Keratinocyte (primary cell): ENCODE data around the gene NRP1. TPM values are rescaled to one million over a fixed set of nuclear protein-coding genes. Genes with fewer than 3 reads are reported as not detected.

Source experiments
- DNase-seq: peaks from one replicate; pipeline ENCODE4 v3.0.0-alpha.2; 2011; ENCODE audit warnings: low read depth, missing footprints, low spot score
- FAIRE-seq: peaks from 2 replicates; lab custom pipeline; 2011; peaks lifted over from hg19 to GRCh38; lab: Jason Lieb, UNC
- H2AFZ ChIP-seq: 2 replicates; pipeline ENCODE4 v1.6.0; 2012; ENCODE audit warnings: low read length, control low read depth, inconsistent platforms; ENCODE audit not compliant: control insufficient read depth
- H3K27ac ChIP-seq: 2 replicates; pipeline ENCODE4 v1.5.1; 2011; ENCODE audit warnings: low read length; ENCODE audit not compliant: control insufficient read depth, insufficient read depth
- H3K27me3 ChIP-seq: 3 replicates; pipeline ENCODE4 v1.6.0; 2011; ENCODE audit warnings: low read length; ENCODE audit not compliant: control insufficient read depth, insufficient read depth; ENCODE audit errors: extremely low read depth
- H3K36me3 ChIP-seq, 2 experiments: 2 replicates in 1 of 2; 3 replicates in 1 of 2; pipeline ENCODE4 v1.5.1; 2011; ENCODE audit warnings: low read length in 2 of 2, mild to moderate bottlenecking in 1 of 2; ENCODE audit not compliant: control insufficient read depth in 2 of 2, insufficient read depth in 2 of 2; ENCODE audit errors: extremely low read depth in 1 of 2
- H3K4me1 ChIP-seq: 3 replicates; pipeline ENCODE4 v1.5.1; 2011; ENCODE audit warnings: low read length; ENCODE audit not compliant: control insufficient read depth, insufficient read depth; ENCODE audit errors: extremely low read depth
- H3K4me2 ChIP-seq: 3 replicates; pipeline ENCODE4 v1.6.0; 2011; ENCODE audit warnings: low read depth, low read length; ENCODE audit not compliant: control insufficient read depth, insufficient read depth; ENCODE audit errors: extremely low read depth
- H3K4me3 ChIP-seq, 3 experiments: fragments of 200-600 bp in 1 of 3; sonication (generic) in 1 of 3; 2 replicates in 2 of 3; 3 replicates in 1 of 3; pipeline ENCODE4 v1.5.1; 2011 to 2016; ENCODE audit warnings: low read length in 3 of 3, mild to moderate bottlenecking in 3 of 3, control low read depth in 2 of 3, inconsistent platforms in 1 of 3, low read depth in 1 of 3, mixed read lengths in 1 of 3, mixed run types in 1 of 3, moderate library complexity in 1 of 3; ENCODE audit not compliant: control insufficient read depth in 2 of 3, insufficient read depth in 2 of 3; ENCODE audit errors: extremely low read depth in 1 of 3
- H3K79me2 ChIP-seq: 2 replicates; pipeline ENCODE4 v1.6.0; 2012; ENCODE audit warnings: low read length; ENCODE audit not compliant: control insufficient read depth, insufficient read depth
- H3K9ac ChIP-seq: 3 replicates; pipeline ENCODE4 v1.6.0; 2011; ENCODE audit warnings: low read length; ENCODE audit not compliant: control insufficient read depth, insufficient read depth; ENCODE audit errors: extremely low read depth
- H3K9me1 ChIP-seq: 3 replicates; pipeline ENCODE4 v1.6.0; 2011; ENCODE audit warnings: low read length; ENCODE audit not compliant: control insufficient read depth, insufficient read depth; ENCODE audit errors: extremely low read depth
- H3K9me3 ChIP-seq: 2 replicates; pipeline ENCODE4 v1.5.1; 2012; ENCODE audit warnings: low read depth, low read length; ENCODE audit not compliant: control insufficient read depth
- H4K20me1 ChIP-seq: 3 replicates; pipeline ENCODE4 v1.6.0; 2011; ENCODE audit warnings: low read length; ENCODE audit not compliant: control insufficient read depth, insufficient read depth; ENCODE audit errors: extremely low read depth
- EZH2 ChIP-seq: IDR thresholded peaks from one replicate; pipeline ENCODE4 v1.6.1; 2012; ENCODE audit warnings: inconsistent platforms, mild to moderate bottlenecking, low read length, moderate library complexity
- dilution Hi-C: fragments of 300-500 bp; cut with MboI; formaldehyde crosslinking; loops from one replicate; pipeline ENCODE4 v1.7.0; 2020; ENCODE audit warnings: low sequenced_read_pairs; ENCODE audit not compliant: extremely low pct_ligation_motif_present
- polyA plus RNA-seq, 5 experiments: library from polyadenylated mRNA; depleted of rRNA in 3 of 5; stranded (reverse) in 3 of 5; stranded (forward) in 1 of 5; unstranded in 1 of 5; fragments of >200 nt; gene quantifications; 1 replicate in 1 of 5; 2 replicates in 3 of 5; 3 replicates in 1 of 5; pipeline versions ENCODE4 v1.2.1 to v1.2.3, GENCODE V29; 2011 to 2012; ENCODE audit warnings: missing spikeins in 2 of 5, low read depth in 1 of 5, low replicate concordance in 1 of 5
- TF ChIP-seq, protein P1 (sequence below), 3 experiments: IDR thresholded peaks in 1 of 3; conservative IDR thresholded peaks in 1 of 3; optimal IDR thresholded peaks in 1 of 3; 2 replicates in 2 of 3; 3 replicates in 1 of 3; pipeline versions ENCODE3 to v1.5.1; 2011; ENCODE audit warnings: low read length in 3 of 3, mild to moderate bottlenecking in 3 of 3, moderate library complexity in 2 of 3, control low read depth in 1 of 3, inconsistent platforms in 1 of 3; ENCODE audit not compliant: insufficient read depth in 2 of 3; ENCODE audit errors: extremely low read depth in 1 of 3

NRP1 gene
- polyA plus RNA-seq, 1 donor (not counting 4 experiments of a cell fraction or from before 2014, with no cell fraction given), result 36.2 TPM

DNA sequence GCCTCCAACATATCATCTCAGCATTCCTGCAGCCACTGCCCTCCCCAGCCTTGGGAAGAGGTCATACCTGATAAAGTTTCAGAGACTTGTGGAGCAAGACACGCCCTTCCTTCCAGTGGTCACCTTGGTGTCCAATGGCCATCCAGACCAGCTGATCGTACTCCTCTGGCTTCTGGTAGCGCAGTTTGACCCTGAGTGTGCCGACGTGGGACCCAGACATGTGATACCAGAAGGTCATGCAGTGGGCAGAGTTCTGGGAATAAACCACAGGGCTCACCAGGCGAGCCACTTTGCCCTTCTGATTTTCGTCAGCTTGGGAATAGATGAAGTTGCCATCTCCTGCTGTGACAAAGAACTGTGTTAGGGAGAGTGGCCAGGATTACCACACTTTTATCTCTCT lies 148.3 kb downstream of the NRP1 start:
- no peaks in the 10 kb centered on the region for H4K20me1 ChIP-seq
- H3K79me2 ChIP-seq, result no peaks in the 10 kb centered on the region
- no peak overlapping the region for H2AFZ ChIP-seq
- FAIRE-seq (no peak), DNase-seq (no peak)
- no peak overlapping the region for H3K27ac ChIP-seq
- H3K4me1 ChIP-seq, result no peaks in the 10 kb centered on the region
- no peak for TF ChIP-seq EZH2
- TF ChIP-seq, protein P1, sequence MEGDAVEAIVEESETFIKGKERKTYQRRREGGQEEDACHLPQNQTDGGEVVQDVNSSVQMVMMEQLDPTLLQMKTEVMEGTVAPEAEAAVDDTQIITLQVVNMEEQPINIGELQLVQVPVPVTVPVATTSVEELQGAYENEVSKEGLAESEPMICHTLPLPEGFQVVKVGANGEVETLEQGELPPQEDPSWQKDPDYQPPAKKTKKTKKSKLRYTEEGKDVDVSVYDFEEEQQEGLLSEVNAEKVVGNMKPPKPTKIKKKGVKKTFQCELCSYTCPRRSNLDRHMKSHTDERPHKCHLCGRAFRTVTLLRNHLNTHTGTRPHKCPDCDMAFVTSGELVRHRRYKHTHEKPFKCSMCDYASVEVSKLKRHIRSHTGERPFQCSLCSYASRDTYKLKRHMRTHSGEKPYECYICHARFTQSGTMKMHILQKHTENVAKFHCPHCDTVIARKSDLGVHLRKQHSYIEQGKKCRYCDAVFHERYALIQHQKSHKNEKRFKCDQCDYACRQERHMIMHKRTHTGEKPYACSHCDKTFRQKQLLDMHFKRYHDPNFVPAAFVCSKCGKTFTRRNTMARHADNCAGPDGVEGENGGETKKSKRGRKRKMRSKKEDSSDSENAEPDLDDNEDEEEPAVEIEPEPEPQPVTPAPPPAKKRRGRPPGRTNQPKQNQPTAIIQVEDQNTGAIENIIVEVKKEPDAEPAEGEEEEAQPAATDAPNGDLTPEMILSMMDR (optimal IDR thresholded peaks at IDR 0.05 in 1 of 3, IDR thresholded peaks at IDR 0.05 in 1 of 3, conservative IDR thresholded peaks at IDR 0.05 in 1 of 3; ENCODE audit: extremely low read depth in 1 of 3, insufficient read depth in 2 of 3, low read length in 3 of 3), result no peak
- no peaks in the 10 kb centered on the region for H3K27me3 ChIP-seq
- peaks cover 3 to 17% of the 10 kb centered on the region in 2 experiments for H3K36me3 ChIP-seq
- no peak overlapping the region for H3K4me2 ChIP-seq
- no peaks in the 10 kb centered on the region for H3K9me1 ChIP-seq
- H3K9me3 ChIP-seq, result no peaks in the 10 kb centered on the region
- no peak overlapping the region for H3K4me3 ChIP-seq
- no peak overlapping the region for H3K9ac ChIP-seq
- dilution Hi-C loops, result no loop called here

DNA sequence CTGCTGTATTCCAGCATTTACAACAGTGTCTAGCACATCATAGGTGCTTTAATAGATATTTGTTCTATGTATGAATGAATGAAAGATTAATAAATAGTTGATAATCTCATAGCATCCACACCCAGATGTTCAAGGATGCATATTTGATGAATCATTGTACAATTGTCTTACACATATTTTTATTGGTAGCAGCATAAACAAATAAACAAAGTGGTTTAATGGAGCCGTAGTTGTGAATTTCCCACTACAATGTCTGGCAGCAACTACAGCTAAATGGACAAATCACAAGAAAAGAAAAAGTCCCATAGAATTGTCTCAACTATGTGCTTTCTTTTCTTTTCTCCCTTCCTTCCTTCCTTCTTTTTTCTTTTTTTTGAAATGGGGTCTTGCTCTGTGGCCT lies 150.8 kb downstream of the NRP1 start:
- Histone ChIP-seq H3K27ac (no peak overlapping the region), H2AFZ (no peak overlapping the region), H3K36me3 (peaks cover 8 to 30% of the 10 kb centered on the region in 2 experiments)

More for the DNA sequence above, 150.8 kb downstream of the NRP1 start:
- no peaks in the 10 kb centered on the region for H4K20me1 ChIP-seq
- H3K9me3 ChIP-seq, result no peaks in the 10 kb centered on the region
- H3K9ac ChIP-seq, result no peak overlapping the region
- FAIRE-seq, result no peak
- H3K4me2 ChIP-seq, result no peak overlapping the region
- DNase-seq, result no peak
- no peaks in the 10 kb centered on the region for H3K4me1 ChIP-seq
- H3K4me3 ChIP-seq, result no peak overlapping the region
- no peaks in the 10 kb centered on the region for H3K9me1 ChIP-seq
- H3K27me3 ChIP-seq, result no peaks in the 10 kb centered on the region
- no peak for TF ChIP-seq EZH2
- TF ChIP-seq, protein P1 (optimal IDR thresholded peaks at IDR 0.05 in 1 of 3, IDR thresholded peaks at IDR 0.05 in 1 of 3, conservative IDR thresholded peaks at IDR 0.05 in 1 of 3; ENCODE audit: extremely low read depth in 1 of 3, insufficient read depth in 2 of 3, low read length in 3 of 3), result no peak
- no peaks in the 10 kb centered on the region for H3K79me2 ChIP-seq
- dilution Hi-C loops, result no loop called here
